H1 (cell line): ENCODE results near the gene SLC39A6.

ENCODE experiments used
- CHD2 ChIP-seq: IDR thresholded peaks from 2 replicates; pipeline ENCODE4 v1.6.1; 2012; ENCODE audit warnings: low read length, improper control_type of control experiment
- CTCF ChIP-seq, 3 experiments: IDR thresholded peaks; 1 replicate in 2 of 3; 2 replicates in 1 of 3; pipeline versions ENCODE4 v1.5.1 to v1.6.1; 2011; ENCODE audit warnings: low read length in 3 of 3, mild to moderate bottlenecking in 3 of 3, inconsistent platforms in 2 of 3, low read depth in 1 of 3, moderate library complexity in 1 of 3; ENCODE audit not compliant: insufficient read depth in 1 of 3; ENCODE audit errors: control extremely low read depth in 1 of 3
- EP300 ChIP-seq, 2 experiments: IDR thresholded peaks; 1 replicate in 1 of 2; 2 replicates in 1 of 2; pipeline ENCODE4 v1.6.1; 2011 to 2012; ENCODE audit warnings: low read depth in 2 of 2, low read length in 2 of 2, mild to moderate bottlenecking in 2 of 2, borderline replicate concordance in 1 of 2, inconsistent platforms in 1 of 2, moderate library complexity in 1 of 2
- HDAC2 ChIP-seq, 2 experiments: fragments of 300-600 bp in 1 of 2; sonication (generic) in 1 of 2; IDR thresholded peaks; 2 replicates each; pipeline ENCODE4 v1.6.1; 2011 to 2012; ENCODE audit warnings: low read depth in 2 of 2, low read length in 2 of 2, mild to moderate bottlenecking in 2 of 2, moderate library complexity in 2 of 2, borderline replicate concordance in 1 of 2, inconsistent platforms in 1 of 2
- MAX ChIP-seq: IDR thresholded peaks from 2 replicates; pipeline ENCODE4 v1.6.1; 2012; ENCODE audit warnings: inconsistent platforms
- POLR2A ChIP-seq, 2 experiments: IDR thresholded peaks; 1 replicate in 1 of 2; 2 replicates in 1 of 2; pipeline ENCODE4 v1.6.1; 2011; ENCODE audit warnings: low read depth in 2 of 2, low read length in 2 of 2, mild to moderate bottlenecking in 2 of 2; ENCODE audit errors: control extremely low read depth in 1 of 2
- POLR2AphosphoS5 ChIP-seq: IDR thresholded peaks from 2 replicates; pipeline ENCODE4 v1.6.1; 2011; ENCODE audit warnings: low read depth, low read length
- RAD21 ChIP-seq, 2 experiments: IDR thresholded peaks in 1 of 2; conservative IDR thresholded peaks in 1 of 2; 2 replicates each; pipeline ENCODE4 v1.6.1; 2011; ENCODE audit warnings: low read depth in 2 of 2, low read length in 2 of 2, improper control_type of control experiment in 1 of 2, inconsistent platforms in 1 of 2, mild to moderate bottlenecking in 1 of 2, moderate library complexity in 1 of 2
- RNF2 ChIP-seq: fragments of 200-900, 300-1000 bp; sonication (generic); IDR thresholded peaks from 2 replicates; pipeline ENCODE4 v1.7.1; 2016; ENCODE audit warnings: borderline replicate concordance, low read depth, mild to moderate bottlenecking, antibody characterized with exemption, low read length; ENCODE audit not compliant: poor library complexity, severe bottlenecking; ENCODE audit errors: missing control alignments
- SIN3A ChIP-seq, 2 experiments: IDR thresholded peaks in 1 of 2; conservative IDR thresholded peaks in 1 of 2; 2 replicates each; pipeline ENCODE4 v1.6.1; 2011 to 2012; ENCODE audit warnings: low read length in 2 of 2, improper control_type of control experiment in 1 of 2, low read depth in 1 of 2, mild to moderate bottlenecking in 1 of 2

GRCh38 chr18:36107477-36107876 is 21.7 kb downstream of the SLC39A6 start:
- TF ChIP-seq CHD2 (no peak), SIN3A (conservative IDR thresholded peaks at IDR 0.05 in 1 of 2, IDR thresholded peaks at IDR 0.05 in 1 of 2; ENCODE audit: low read depth in 1 of 2, low read length in 2 of 2) (no peak), RNF2 (no peak), EP300 (IDR thresholded peaks at IDR 0.05; ENCODE audit: borderline replicate concordance in 1 of 2, low read depth in 2 of 2, low read length in 2 of 2) (no peak), CTCF (IDR thresholded peaks at IDR 0.05; ENCODE audit: control extremely low read depth in 1 of 3, insufficient read depth in 1 of 3, low read depth in 1 of 3, low read length in 3 of 3) (no peak), HDAC2 (IDR thresholded peaks at IDR 0.05; ENCODE audit: borderline replicate concordance in 1 of 2, low read depth in 2 of 2, low read length in 2 of 2) (no peak), RAD21 (IDR thresholded peaks at IDR 0.05 in 1 of 2, conservative IDR thresholded peaks at IDR 0.05 in 1 of 2; ENCODE audit: low read depth in 2 of 2, low read length in 2 of 2) (no peak), POLR2A (IDR thresholded peaks at IDR 0.05; ENCODE audit: control extremely low read depth in 1 of 2, low read depth in 2 of 2, low read length in 2 of 2) (no peak), MAX (no peak), POLR2AphosphoS5 (no peak; the same call in 1 of the 2 replicates)
